Spinal cord (tissue), 10 donors: ENCODE measurements around the gene MCL1. TPM values are rescaled to one million over a fixed set of nuclear protein-coding genes. Genes with fewer than 3 reads are reported as not detected.
"Not testable (repeated sequence)": the region's sequence is repeated elsewhere in the genome, so short reads cannot be mapped to it uniquely, and the experiment has no call there.

ENCODE experiments used
- DNase-seq, 6 donors: peaks; one replicate each; pipeline versions ENCODE4 v3.0.0 to v3.0.0-alpha.2; 2013 to 2015; ENCODE audit warnings: low spot score in 6 of 6, low read depth in 4 of 6
- H3K27ac ChIP-seq: one replicate; pipeline ENCODE4 v1.5.1; 2013; ENCODE audit warnings: low read depth, low read length, control low read depth
- H3K27me3 ChIP-seq: one replicate; pipeline ENCODE4 v1.6.1; 2013; ENCODE audit warnings: low read length; ENCODE audit not compliant: control insufficient read depth, insufficient read depth
- H3K36me3 ChIP-seq: one replicate; pipeline ENCODE4 v1.6.1; 2013; ENCODE audit warnings: low read length; ENCODE audit not compliant: control insufficient read depth, insufficient read depth
- H3K4me1 ChIP-seq: one replicate; pipeline ENCODE4 v1.6.1; 2013; ENCODE audit warnings: low read length; ENCODE audit not compliant: control insufficient read depth, insufficient read depth
- H3K4me3 ChIP-seq: one replicate; pipeline ENCODE4 v1.5.1; 2013; ENCODE audit warnings: low read depth, low read length, control low read depth
- H3K9me3 ChIP-seq: one replicate; pipeline ENCODE4 v1.6.1; 2013; ENCODE audit warnings: low read length; ENCODE audit not compliant: control insufficient read depth, insufficient read depth
- WGBS: methylation state at CpG from one replicate; pipeline ENCODE4 v1.1.5; 2013; ENCODE audit warnings: missing lambda C conversion rate; ENCODE audit not compliant: insufficient coverage; 5-methylcytosine and 5-hydroxymethylcytosine counted together
- polyA plus RNA-seq, 2 donors: library from polyadenylated mRNA; unstranded; fragments of 120-200 nt; gene quantifications; one replicate each; pipeline ENCODE4 v1.2.1, GENCODE V29; 2013; ENCODE audit not compliant: insufficient read length in 2 of 2
- total RNA-seq, 2 donors: library from RNA; depleted of rRNA in 1 of 2; stranded (reverse); fragments of 120-200 nt in 1 of 2; fragments of >200 nt in 1 of 2; gene quantifications; one replicate each; pipeline versions ENCODE4 v1.2.3 to v1.2.4, GENCODE V29; 2013 to 2014
- donor health status: healthy.

The MCL1 gene
- total and polyA plus RNA-seq, 4 donors = 115 to 185 (median 130) TPM

DNA sequence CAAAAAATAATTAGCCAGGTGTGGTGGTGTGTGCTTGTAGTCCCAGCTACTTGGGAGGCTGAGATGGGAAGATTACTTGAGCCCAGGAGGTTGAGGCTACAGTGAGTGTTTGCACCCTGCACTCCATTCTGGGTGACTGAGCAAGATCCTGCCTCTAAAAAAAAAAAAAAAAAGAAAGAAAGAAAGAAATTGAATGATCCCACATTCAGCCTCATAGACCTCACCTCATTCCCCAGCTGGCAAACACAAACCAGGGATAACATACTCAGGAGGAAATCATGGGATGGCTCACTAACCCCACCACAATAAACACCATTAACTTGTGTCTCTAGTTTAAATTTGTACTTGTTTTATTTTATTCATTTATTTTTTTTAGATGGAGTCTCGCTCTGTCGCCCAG, 41.5 kb upstream of the MCL1 start:
- peaks cover 66% of the 10 kb centered on the region for H3K36me3 ChIP-seq
- DNase-seq = no peak

DNA sequence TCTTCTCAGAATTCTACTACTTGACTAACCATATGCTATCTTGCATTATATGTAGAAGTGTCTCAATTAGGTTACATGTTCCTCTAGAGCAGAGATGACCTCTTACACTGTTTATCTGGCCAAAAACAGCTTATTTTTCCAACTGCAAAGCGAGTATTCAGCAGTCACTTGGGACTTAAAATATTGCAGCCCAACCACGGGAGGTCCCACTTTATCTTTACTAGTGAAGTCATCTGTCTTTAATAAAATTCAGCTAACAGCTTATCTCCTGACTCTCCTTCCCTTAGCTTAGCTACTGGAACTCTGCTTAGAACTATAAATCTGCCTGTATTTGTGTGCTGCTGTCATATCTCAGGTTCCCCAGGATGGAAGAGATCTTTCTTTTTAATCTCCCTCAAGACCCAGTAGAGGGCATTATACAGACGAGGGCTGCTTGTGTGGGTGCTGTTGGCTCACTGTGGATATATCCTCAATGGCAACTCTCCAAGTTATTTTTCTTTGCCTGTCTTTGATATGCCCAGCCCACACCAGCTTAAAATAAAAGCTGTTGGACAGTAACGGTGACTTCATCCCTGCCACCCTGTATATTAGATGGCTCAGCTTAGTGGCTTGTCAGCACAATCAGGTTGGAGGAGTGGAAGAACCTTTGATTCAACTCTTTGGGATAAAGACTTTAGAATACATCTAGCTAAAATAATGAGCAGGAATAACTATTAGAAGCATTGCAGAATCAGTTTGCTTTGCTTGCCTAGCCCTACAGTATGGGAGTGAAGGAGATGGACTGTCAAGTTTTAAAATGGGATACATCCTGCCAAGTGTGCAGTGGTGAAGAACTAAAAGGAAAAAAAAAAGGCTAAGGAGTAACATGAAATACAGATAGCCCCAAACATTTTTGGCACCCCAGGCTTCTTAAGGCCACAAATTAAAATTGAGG, 40.4 kb upstream of the MCL1 start:
- Histone ChIP-seq H3K9me3 (no peaks in the 10 kb centered on the region), H3K4me3 (no peak overlapping the region), H3K4me1 (peaks cover 2% of the 10 kb centered on the region), H3K27me3 (no peaks in the 10 kb centered on the region), H3K36me3 (peaks cover 63% of the 10 kb centered on the region), H3K27ac (no peak overlapping the region)
- peak in 2 of 6 donors; percentile 27 to 41 for DNase-seq
- 80% methylated on average over 1 of the region's 4 CpGs for WGBS

More for the DNA sequence above, 41.5 kb upstream of the MCL1 start:
- H3K27ac ChIP-seq = no peak overlapping the region
- peaks cover 2% of the 10 kb centered on the region for H3K4me1 ChIP-seq
- no peaks in the 10 kb centered on the region for H3K9me3 ChIP-seq
- no CpG with 5 or more reads among the region's 2 CpGs for WGBS
- no peaks in the 10 kb centered on the region for H3K27me3 ChIP-seq
- H3K4me3 ChIP-seq = no peak overlapping the region

DNA sequence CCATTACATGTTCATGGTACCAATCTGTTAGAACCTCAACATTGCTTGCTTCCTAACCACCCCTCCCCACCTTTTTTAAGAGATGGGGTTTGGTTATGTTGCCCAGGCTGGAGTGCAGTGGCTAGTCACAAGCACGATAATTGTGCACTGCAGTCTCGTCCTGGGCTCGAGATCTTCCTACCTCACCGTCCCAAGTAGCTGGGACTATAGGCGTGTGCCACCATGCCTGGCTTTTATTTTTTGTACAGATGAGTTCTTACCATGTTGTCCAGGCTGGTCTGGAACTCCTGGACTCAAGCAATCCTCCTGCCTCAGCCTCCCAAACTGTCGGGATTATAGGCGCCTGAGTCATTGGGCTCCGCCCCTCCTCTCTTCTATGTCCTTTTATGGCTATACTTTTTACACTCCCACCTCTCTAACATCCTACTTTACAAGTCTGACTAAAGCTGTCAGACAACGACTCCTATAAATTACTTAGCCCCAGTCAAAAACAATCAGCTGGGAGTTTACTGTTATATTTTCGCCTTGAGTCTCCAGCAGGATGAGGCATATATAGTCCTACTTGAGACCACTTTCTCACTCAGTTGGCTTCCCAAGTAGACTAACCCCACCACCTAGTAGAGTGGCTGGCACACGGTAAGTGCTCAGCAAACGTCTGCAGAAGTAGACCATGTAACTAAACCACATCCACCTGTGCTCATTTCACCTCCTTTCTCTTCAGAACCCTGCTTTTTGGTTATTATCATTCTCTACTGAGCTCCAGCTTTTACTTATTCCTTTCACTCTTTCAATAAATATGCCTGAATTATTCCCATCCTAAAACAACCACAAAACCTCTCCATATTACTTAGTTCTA, 36.2 kb upstream of the MCL1 start:
- Histone ChIP-seq H3K4me1 (peaks cover 8% of the 10 kb centered on the region), H3K4me3 (no peak overlapping the region), H3K27ac (no peak overlapping the region), H3K36me3 (peaks cover 51% of the 10 kb centered on the region), H3K9me3 (no peaks in the 10 kb centered on the region), H3K27me3 (no peaks in the 10 kb centered on the region)
- DNase-seq = no peak
- 94% methylated on average over 8 of the region's 12 CpGs for WGBS

DNA sequence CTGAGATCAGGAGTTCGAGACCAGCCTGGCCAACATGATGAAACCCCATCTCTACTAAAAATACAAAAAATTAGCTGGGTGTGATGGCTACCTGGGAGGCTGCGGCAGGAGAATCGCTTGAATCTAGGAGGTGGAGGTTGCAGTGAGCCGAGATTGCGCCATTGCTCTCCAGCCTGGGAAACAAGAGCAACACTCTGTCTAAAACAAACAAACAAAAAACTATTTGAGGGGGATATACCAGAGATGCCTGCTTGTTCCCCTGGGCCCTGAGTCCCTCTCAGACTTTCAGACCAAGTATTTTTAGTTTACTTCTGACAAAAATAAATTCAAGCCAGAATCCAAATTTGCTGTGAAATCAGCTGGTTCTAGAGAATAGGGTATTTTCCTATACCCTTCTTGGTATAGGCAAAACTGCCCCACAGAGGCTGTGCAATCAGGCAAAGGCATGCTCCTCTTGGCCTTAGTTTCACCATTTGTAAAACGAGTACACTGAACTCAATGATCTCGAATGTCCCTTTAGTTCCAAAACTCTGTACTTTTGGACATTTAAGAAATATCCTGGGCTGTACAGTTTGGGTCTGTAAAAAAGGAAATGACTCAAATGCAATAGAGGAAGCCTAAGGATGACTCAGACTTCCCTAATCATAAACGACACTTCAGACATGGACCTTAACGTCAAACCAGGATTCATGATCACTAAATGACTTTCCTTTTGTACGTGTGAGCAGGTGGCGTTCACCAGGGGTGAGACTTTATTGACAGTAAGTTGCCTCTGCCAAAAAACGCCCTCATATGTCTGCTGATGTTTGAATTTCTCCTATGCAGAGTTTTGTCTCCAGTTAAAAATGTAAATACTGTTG, 33.9 kb upstream of the MCL1 start:
- no peak overlapping the region for H3K4me3 ChIP-seq
- WGBS = no CpG with 5 or more reads among the region's 12 CpGs
- no peaks in the 10 kb centered on the region for H3K27me3 ChIP-seq
- peaks cover 12% of the 10 kb centered on the region for H3K4me1 ChIP-seq
- peak in 1 of 6 donors; percentile 24 for DNase-seq
- no peaks in the 10 kb centered on the region for H3K9me3 ChIP-seq
- peak overlapping the region; percentile 57 for H3K27ac ChIP-seq
- peaks cover 41% of the 10 kb centered on the region for H3K36me3 ChIP-seq

DNA sequence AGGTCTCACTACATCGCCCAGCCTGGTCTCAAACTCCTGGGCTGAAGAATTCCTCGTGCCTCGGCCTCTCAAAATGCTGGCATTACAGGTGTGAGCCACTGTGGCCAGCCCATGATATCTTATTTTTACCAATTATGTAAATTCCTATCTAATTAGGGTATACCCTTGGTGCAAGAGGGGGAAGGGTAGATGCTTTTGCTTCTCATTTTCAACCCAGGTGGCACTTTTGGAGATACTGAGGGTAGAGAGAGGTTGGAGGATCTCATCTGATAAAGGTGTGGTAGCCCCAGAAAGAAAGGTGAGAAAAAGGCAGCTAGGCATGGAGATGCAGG, 32.6 kb upstream of the MCL1 start:
- H3K9me3 ChIP-seq = no peaks in the 10 kb centered on the region

DNA sequence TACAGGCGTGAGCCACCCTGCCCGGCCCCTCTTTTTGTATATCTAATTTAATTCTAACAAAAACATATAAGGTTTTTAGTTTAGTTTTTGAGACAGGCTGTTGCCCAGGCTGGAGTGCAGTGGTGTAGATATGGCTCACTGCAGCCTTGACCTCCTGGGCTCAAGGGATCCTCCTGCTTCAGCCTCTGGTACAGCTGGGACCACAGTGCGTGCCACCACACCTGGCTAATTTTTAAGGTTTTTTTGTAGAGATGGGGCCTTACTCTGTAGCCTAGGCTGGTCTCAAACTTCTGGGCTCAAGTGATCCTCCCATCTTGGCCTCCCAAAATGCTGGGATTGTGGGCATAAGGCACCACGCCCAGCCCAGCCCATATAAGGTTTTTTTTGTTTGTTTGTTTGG, 31.2 kb upstream of the MCL1 start:
- Histone ChIP-seq H3K4me3 (no peak overlapping the region), H3K9me3 (no peaks in the 10 kb centered on the region), H3K27ac (no peak overlapping the region), H3K36me3 (peaks cover 15% of the 10 kb centered on the region), H3K4me1 (peaks cover 12% of the 10 kb centered on the region), H3K27me3 (no peaks in the 10 kb centered on the region)
- DNase-seq = no peak
- WGBS = 100% methylated on average over 1 of the region's 4 CpGs

More for the DNA sequence above, 32.6 kb upstream of the MCL1 start:
- Histone ChIP-seq H3K4me3 (no peak overlapping the region), H3K4me1 (peaks cover 12% of the 10 kb centered on the region), H3K27me3 (no peaks in the 10 kb centered on the region), H3K36me3 (peaks cover 28% of the 10 kb centered on the region), H3K27ac (peak overlapping the region; percentile 73)
- DNase-seq = no peak
- WGBS = 100% methylated on average over 2 of the region's 3 CpGs

DNA sequence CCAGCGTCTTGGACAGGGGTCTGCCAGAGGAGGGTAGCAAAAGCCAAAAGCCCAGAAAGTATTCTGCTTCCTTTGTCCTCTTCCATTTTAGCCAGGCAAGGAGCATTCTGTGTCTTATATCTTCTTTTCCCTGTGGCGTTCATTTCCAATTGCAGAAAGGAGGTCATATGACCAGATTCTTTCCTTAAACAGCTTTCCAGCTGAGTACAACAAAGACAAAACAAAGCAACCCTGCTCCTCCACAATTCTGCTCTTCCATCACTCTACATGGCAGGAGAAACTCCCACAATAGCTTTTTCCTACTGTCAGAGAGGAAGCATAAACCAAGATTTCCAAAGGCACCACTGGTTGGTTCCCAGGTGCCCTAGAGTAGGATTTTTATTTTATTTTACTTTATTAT, 30.3 kb upstream of the MCL1 start:
- Histone ChIP-seq H3K27me3 (no peaks in the 10 kb centered on the region), H3K4me1 (peaks cover 12% of the 10 kb centered on the region), H3K9me3 (no peaks in the 10 kb centered on the region), H3K27ac (peak overlapping the region; percentile 79), H3K36me3 (peaks cover 11% of the 10 kb centered on the region), H3K4me3 (no peak overlapping the region)
- peak in 2 of 6 donors; percentile 46 to 80 for DNase-seq
- WGBS = 17% methylated on average over 2 of the region's 2 CpGs

DNA sequence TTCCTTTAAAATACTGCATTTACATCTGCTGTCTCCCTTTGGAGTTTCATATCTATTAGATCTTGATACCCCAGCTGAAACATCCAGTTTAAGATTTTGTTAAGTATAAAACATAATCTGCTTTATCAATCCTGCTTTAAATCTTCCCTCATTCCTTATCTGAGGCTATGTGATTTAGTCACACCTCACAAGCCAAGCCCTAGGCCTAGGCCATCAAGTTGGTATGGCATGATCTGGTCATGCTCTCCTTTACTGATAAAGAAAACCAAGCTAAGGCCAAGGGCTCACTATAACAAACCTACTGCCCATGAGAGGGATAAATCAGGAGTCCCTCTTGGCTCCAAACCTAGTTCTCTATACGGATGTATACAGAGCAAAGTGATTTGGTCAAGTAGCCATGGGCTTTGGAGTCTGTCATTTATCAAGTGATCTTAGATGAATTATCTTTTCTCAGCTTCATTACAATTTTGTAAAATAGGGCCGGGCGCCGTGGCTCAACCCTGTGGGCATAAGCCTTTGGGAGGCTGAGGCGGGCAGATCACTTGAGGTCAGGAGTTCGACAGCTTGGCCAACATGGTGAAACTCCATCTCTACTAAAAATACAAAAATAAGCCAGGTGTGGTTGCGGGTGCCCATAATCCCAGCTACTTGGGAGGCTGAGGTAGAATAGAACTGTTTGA, 27.2 kb upstream of the MCL1 start:
- WGBS = 94% methylated on average over 3 of the region's 7 CpGs
- H3K4me3 ChIP-seq = no peak overlapping the region
- peaks cover 4% of the 10 kb centered on the region for H3K36me3 ChIP-seq
- no peak for DNase-seq
- no peaks in the 10 kb centered on the region for H3K27me3 ChIP-seq
- no peak overlapping the region for H3K27ac ChIP-seq
- no peaks in the 10 kb centered on the region for H3K9me3 ChIP-seq
- H3K4me1 ChIP-seq = peaks cover 5% of the 10 kb centered on the region

DNA sequence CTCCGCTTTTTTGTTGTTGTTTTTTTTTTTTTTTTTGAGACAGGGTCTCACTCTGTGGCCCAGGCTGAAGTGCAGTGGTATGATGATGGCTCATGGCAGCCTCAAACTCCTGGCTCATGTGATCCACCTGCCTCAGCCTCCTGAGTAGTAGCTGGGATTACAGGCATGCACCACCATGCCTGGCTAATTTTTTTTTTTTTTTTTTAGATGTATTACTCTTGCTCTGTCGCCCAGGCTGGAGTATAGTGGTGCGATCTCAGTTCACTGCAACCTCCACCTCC, 26.0 kb upstream of the MCL1 start:
- not testable (repeated sequence) for H3K4me3 ChIP-seq, H3K27me3 ChIP-seq, H3K4me1 ChIP-seq, H3K36me3 ChIP-seq, DNase-seq, H3K27ac ChIP-seq, H3K9me3 ChIP-seq
- WGBS = no CpG with 5 or more reads among the region's 3 CpGs
